KMS-11 (cell line): ENCODE results near the gene GAK.

Experiments used
- H2AFZ ChIP-seq: fragments of 200-600 bp; sonication (generic); 2 replicates; pipeline ENCODE4 v1.6.1; 2016; ENCODE audit warnings: antibody characterized with exemption, mixed run types, low read depth
- H3K27ac ChIP-seq: fragments of 200-600 bp; sonication (generic); 2 replicates; pipeline ENCODE4 v1.6.1; 2016; ENCODE audit warnings: mild to moderate bottlenecking, mixed run types
- H3K27me3 ChIP-seq: fragments of 200-600 bp; sonication (generic); 2 replicates; pipeline ENCODE4 v1.6.1; 2017; ENCODE audit warnings: mild to moderate bottlenecking, low read depth, mixed run types, moderate library complexity; ENCODE audit not compliant: insufficient read depth
- H3K36me3 ChIP-seq: fragments of 200-600 bp; sonication (generic); 2 replicates; pipeline ENCODE4 v1.6.1; 2017; ENCODE audit warnings: mild to moderate bottlenecking, mixed run types; ENCODE audit not compliant: insufficient read depth
- H3K4me1 ChIP-seq: fragments of 200-600 bp; sonication (generic); 2 replicates; pipeline ENCODE4 v1.6.1; 2016; ENCODE audit warnings: mild to moderate bottlenecking, low read depth, mixed run types; ENCODE audit not compliant: poor library complexity, severe bottlenecking
- H3K4me2 ChIP-seq: fragments of 200-600 bp; sonication (generic); 2 replicates; pipeline ENCODE4 v1.7.0; 2016; ENCODE audit warnings: mild to moderate bottlenecking, mixed run types
- H3K4me3 ChIP-seq: fragments of 200-600 bp; sonication (generic); IDR thresholded peaks from 2 replicates; pipeline ENCODE4 v1.6.1; 2017; ENCODE audit warnings: low read depth, low read length, mixed read lengths; ENCODE audit not compliant: insufficient read depth
- H3K79me2 ChIP-seq: fragments of 200-600 bp; sonication (generic); 2 replicates; pipeline ENCODE4 v1.6.1; 2016; ENCODE audit warnings: low read depth, mixed run types; ENCODE audit not compliant: insufficient read depth
- H3K9ac ChIP-seq: fragments of 200-600 bp; sonication (generic); 2 replicates; pipeline ENCODE4 v1.6.1; 2016; ENCODE audit warnings: mild to moderate bottlenecking, mixed run types
- H4K20me1 ChIP-seq: fragments of 200-600 bp; sonication (generic); 2 replicates; pipeline ENCODE4 v1.6.1; 2016; ENCODE audit warnings: mild to moderate bottlenecking, mixed run types; ENCODE audit not compliant: insufficient read depth
- CTCF ChIP-seq: fragments of 200-600 bp; sonication (generic); conservative IDR thresholded peaks from 2 replicates; pipeline ENCODE4 v1.6.1; 2017; ENCODE audit warnings: low read depth, mild to moderate bottlenecking, antibody characterized with exemption, low read length, moderate library complexity, mixed read lengths

The GAK gene

GRCh38 chr4:952881-953573, 20.9 kb upstream of the GAK start:
- no peak overlapping the region for H2AFZ ChIP-seq
- no peaks in the 10 kb centered on the region for H4K20me1 ChIP-seq
- H3K36me3 ChIP-seq: no peaks in the 10 kb centered on the region
- no peaks in the 10 kb centered on the region for H3K4me1 ChIP-seq
- no peaks in the 10 kb centered on the region for H3K79me2 ChIP-seq
- H3K4me2 ChIP-seq: no peak overlapping the region
- no peaks in the 10 kb centered on the region for H3K27me3 ChIP-seq
- H3K9ac ChIP-seq: no peak overlapping the region
- no peak for TF ChIP-seq CTCF
- H3K27ac ChIP-seq: no peak overlapping the region
- H3K4me3 ChIP-seq: no peak overlapping the region

- H3K36me3 ChIP-seq: no peaks in the 10 kb centered on the region
- H3K4me2 ChIP-seq: no peak overlapping the region
- no peaks in the 10 kb centered on the region for H3K79me2 ChIP-seq
- H3K4me1 ChIP-seq: no peaks in the 10 kb centered on the region
- no peak overlapping the region for H2AFZ ChIP-seq
- no peaks in the 10 kb centered on the region for H4K20me1 ChIP-seq
- H3K27me3 ChIP-seq: no peaks in the 10 kb centered on the region
- H3K27ac ChIP-seq: no peak overlapping the region
- no peak overlapping the region for H3K4me3 ChIP-seq
- no peak for TF ChIP-seq CTCF
- H3K9ac ChIP-seq: no peak overlapping the region
These were observed 19.7 kb upstream of the GAK start for GRCh38 chr4:951594-952468.

- H3K27ac ChIP-seq: no peak overlapping the region
- no peak overlapping the region for H3K4me3 ChIP-seq
- H3K79me2 ChIP-seq: no peaks in the 10 kb centered on the region
- H3K4me2 ChIP-seq: no peak overlapping the region
- no peaks in the 10 kb centered on the region for H3K36me3 ChIP-seq
- no peak for TF ChIP-seq CTCF
- H3K9ac ChIP-seq: no peak overlapping the region
- H3K27me3 ChIP-seq: no peaks in the 10 kb centered on the region
- H2AFZ ChIP-seq: no peak overlapping the region
- no peaks in the 10 kb centered on the region for H4K20me1 ChIP-seq
- no peaks in the 10 kb centered on the region for H3K4me1 ChIP-seq
These were observed 19.1 kb upstream of the GAK start for GRCh38 chr4:951186-951585.

GRCh38 chr4:950136-951020, 18.3 kb upstream of the GAK start:
- no peaks in the 10 kb centered on the region for H3K27me3 ChIP-seq
- no peak overlapping the region for H3K4me2 ChIP-seq
- H3K4me3 ChIP-seq: no peak overlapping the region
- no peaks in the 10 kb centered on the region for H3K79me2 ChIP-seq
- no peaks in the 10 kb centered on the region for H3K4me1 ChIP-seq
- no peaks in the 10 kb centered on the region for H4K20me1 ChIP-seq
- H3K9ac ChIP-seq: no peak overlapping the region
- no peak for TF ChIP-seq CTCF
- no peak overlapping the region for H2AFZ ChIP-seq
- no peaks in the 10 kb centered on the region for H3K36me3 ChIP-seq
- H3K27ac ChIP-seq: no peak overlapping the region
